Right lobe of liver (tissue), 6 donors: ENCODE data around the gene MRPL36. TPM values are rescaled to one million over a fixed set of nuclear protein-coding genes. Genes with fewer than 3 reads are reported as not detected.
"Not testable (repeated sequence)": the region's sequence is repeated elsewhere in the genome, so short reads cannot be mapped to it uniquely, and the experiment has no call there.

ENCODE experiments used
- ATAC-seq, 4 donors: fragments of 200-7000 bp; cut with Tn5 transposase; one replicate each; pipeline ENCODE4 v1.9.1; 2020; ENCODE audit warnings: mild to moderate bottlenecking in 4 of 4, moderate library complexity in 4 of 4
- DNase-seq, 3 donors: peaks; one replicate each; pipeline ENCODE4 v3.0.0-alpha.2; 2020
- H3K27ac ChIP-seq, 3 donors: fragments of 200-600 bp; one replicate each; pipeline ENCODE4 v1.8.0; 2022
- H3K27me3 ChIP-seq, 2 donors: fragments of 200-600 bp; one replicate each; pipeline ENCODE4 v1.8.0; 2022
- H3K36me3 ChIP-seq, 4 donors: fragments of 200-600 bp; sonication (generic) in 1 of 4; one replicate each; pipeline versions ENCODE4 v1.5.1 to v1.8.0; 2017 to 2022; ENCODE audit warnings: control low read depth in 1 of 4
- H3K4me1 ChIP-seq, 4 donors: fragments of 200-600 bp; sonication (generic) in 1 of 4; one replicate each; pipeline versions ENCODE4 v1.5.1 to v1.8.0; 2017 to 2022; ENCODE audit warnings: control low read depth in 1 of 4
- H3K4me3 ChIP-seq, 3 donors: fragments of 200-600 bp; one replicate each; pipeline ENCODE4 v1.8.0; 2022
- H3K9me3 ChIP-seq, 4 donors: fragments of 200-600 bp; sonication (generic) in 1 of 4; one replicate each; pipeline versions ENCODE4 v1.5.1 to v1.8.0; 2017 to 2022; ENCODE audit warnings: control low read depth in 1 of 4
- POLR2A ChIP-seq: fragments of 450-650 bp; IDR thresholded peaks from one replicate; pipeline ENCODE4 v1.6.1; 2017; ENCODE audit warnings: antibody characterized with exemption, mild to moderate bottlenecking
- WGBS: methylation state at CpG from one replicate; pipeline ENCODE4 v1.1.6; 2018; ENCODE audit warnings: low coverage, low lambda C conversion rate; ENCODE audit not compliant: insufficient coverage; ENCODE audit errors: missing lambda C conversion rate; 5-methylcytosine and 5-hydroxymethylcytosine counted together
- intact Hi-C, 2 donors: fragments of 100-400 bp; cut with DNase I; formaldehyde crosslinking; loops; one replicate each; pipeline versions ENCODE4 v1.11.2 to v1.14.1; 2022
- total RNA-seq, 6 experiments: library from RNA; depleted of rRNA in 2 of 6; stranded (reverse); fragments of >200 nt in 2 of 6; fragmentation: NEBNext Ultra II Directional in 3 of 6; extraction: Animal tissue kit (Norgen Biotek cat#: 25700) in 3 of 6; gene quantifications; one replicate each; pipeline versions ENCODE4 v1.1.0 to v1.2.4, GENCODE V29; 2016 to 2023
- TF ChIP-seq, protein P1 (sequence below), 4 donors: fragments of 200-600 bp in 3 of 4; fragments of 450-650 bp in 1 of 4; IDR thresholded peaks; one replicate each; pipeline versions ENCODE4 v1.5.1 to v1.8.0; 2016 to 2022; ENCODE audit warnings: antibody characterized with exemption in 4 of 4, mild to moderate bottlenecking in 2 of 4
- donor health status: DM: no; HTN: yes; CAD: no.
- donor health status: DM: no; HTN: no; CAD: no.
- donor health status: DM: no; HTN: no; CAD: no.
- donor health status: DM: no; HTN: yes; CAD: no.
- donor health status: DM: no; HTN: yes; CAD: no.

MRPL36 gene
- total RNA-seq, 6 experiments from 2014 or later: 30.7 to 40.0 (median 35.5) TPM

DNA sequence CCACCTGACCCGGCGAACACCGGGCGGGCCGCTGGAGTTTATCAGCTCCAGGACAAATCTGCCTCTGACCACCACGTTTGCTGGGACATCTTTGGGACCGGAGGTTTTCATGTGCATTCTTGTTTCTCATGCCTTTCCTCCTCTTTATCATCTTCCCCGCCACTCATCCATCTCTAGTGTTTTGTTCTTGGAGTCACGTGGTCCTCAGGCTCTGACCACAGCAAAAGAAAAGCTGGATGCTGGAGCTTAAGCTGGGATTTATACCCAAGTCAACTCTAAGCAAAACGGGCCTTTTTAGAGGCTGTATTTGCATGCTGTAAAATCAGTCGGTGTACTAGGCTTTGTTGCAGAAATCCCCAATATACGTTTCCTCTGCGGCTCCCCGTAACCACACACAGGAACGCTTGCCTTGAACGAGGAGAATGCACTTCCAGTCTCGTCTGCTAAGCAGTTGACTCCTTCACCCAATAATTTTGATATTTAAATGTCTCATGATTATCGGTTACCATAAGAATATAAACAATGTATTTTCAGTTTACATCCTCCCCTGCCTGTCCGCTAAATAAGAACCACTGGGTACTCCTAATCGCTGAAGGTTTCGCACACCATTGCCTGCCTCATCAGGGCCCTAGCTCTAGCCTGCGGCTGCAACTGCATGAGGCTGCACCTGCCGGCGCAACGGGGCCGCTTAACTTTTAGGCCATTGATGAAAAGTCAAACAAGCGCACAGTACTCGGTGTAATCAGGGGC lies 1.0 kb upstream of the MRPL36 start:
- Histone ChIP-seq H3K27me3 (no peaks in the 10 kb centered on the region), H3K9me3 (no peaks in the 10 kb centered on the region), H3K4me1 (peaks cover 0 to 14% (median 6%) of the 10 kb centered on the region in 4 donors), H3K27ac (peak overlapping the region; percentile 61 to 83 (median 71)), H3K36me3 (peaks cover 0 to 48% (median 16%) of the 10 kb centered on the region in 4 donors), H3K4me3 (peak overlapping the region; percentile 95 to 98 (median 97))
- no peak for DNase-seq
- ATAC-seq: peak; percentile 31 to 42 (median 42)
- intact Hi-C loops: no loop called here
- WGBS: under 1% methylated on average over 25 of the region's 28 CpGs
- no peak for TF ChIP-seq POLR2A
- TF ChIP-seq, protein P1, sequence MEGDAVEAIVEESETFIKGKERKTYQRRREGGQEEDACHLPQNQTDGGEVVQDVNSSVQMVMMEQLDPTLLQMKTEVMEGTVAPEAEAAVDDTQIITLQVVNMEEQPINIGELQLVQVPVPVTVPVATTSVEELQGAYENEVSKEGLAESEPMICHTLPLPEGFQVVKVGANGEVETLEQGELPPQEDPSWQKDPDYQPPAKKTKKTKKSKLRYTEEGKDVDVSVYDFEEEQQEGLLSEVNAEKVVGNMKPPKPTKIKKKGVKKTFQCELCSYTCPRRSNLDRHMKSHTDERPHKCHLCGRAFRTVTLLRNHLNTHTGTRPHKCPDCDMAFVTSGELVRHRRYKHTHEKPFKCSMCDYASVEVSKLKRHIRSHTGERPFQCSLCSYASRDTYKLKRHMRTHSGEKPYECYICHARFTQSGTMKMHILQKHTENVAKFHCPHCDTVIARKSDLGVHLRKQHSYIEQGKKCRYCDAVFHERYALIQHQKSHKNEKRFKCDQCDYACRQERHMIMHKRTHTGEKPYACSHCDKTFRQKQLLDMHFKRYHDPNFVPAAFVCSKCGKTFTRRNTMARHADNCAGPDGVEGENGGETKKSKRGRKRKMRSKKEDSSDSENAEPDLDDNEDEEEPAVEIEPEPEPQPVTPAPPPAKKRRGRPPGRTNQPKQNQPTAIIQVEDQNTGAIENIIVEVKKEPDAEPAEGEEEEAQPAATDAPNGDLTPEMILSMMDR (IDR thresholded peaks at IDR 0.05): no peak

DNA sequence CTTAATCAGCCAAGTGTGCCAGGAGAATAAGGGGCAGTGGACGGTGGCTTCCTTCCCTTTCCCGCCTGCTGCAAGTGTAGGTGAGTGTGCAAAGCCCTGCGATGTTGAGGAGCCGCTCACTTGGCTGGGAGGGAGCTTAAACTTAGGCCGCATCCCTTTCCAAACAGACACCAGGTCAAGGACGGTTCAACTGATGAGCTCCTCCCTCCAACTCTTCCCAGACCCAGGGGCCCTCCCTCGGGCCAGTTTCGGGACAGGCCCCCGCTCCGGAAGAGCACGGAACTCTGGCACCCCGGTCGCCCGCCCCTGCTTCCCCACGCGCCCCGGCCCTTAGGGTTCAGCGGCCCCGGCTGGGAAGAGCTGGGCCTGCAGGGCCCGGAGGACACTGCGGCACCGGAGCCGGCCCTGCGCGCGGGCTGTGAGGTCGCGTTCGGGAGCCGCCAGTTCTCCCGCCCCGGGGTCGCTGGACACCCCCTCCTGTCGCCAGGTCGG lies 481 bp downstream of the MRPL36 start:
- Histone ChIP-seq H3K4me3 (peak overlapping the region; percentile 95 to 98 (median 97)), H3K27ac (peak overlapping the region; percentile 61 to 83 (median 65)), H3K4me1 (peaks cover 0 to 14% (median 6%) of the 10 kb centered on the region in 4 donors), H3K27me3 (no peaks in the 10 kb centered on the region), H3K9me3 (no peaks in the 10 kb centered on the region), H3K36me3 (peaks cover 0 to 33% (median 13%) of the 10 kb centered on the region in 4 donors)
- no peak for TF ChIP-seq POLR2A
- TF ChIP-seq, protein P1 (IDR thresholded peaks at IDR 0.05): no peak
- DNase-seq (peak in 2 of 3 donors; percentile 68 to 69), ATAC-seq (peak; percentile 47 to 63 (median 56))
- intact Hi-C loops: no loop called here
- WGBS: 2% methylated on average over 11 of the region's 35 CpGs

DNA sequence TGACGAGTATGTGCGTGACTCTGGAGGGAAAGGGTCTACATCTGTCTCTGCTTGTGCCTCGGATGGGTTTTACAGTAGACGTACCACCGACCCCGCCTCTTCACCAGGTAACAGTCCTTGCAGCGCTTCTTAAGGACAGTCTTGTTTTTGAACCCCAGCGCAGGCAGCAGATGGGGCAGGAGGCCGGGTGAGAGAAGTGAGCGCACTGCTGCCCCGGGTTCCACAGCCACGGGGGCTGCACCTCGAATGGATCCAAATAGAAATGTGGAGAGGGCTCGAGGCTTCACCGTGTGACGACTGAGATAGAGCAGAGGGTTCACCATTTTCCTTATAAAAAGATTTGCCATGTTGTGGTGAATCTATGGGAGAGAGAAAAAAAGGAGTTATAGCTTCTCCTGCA lies 1.0 kb downstream of the MRPL36 start:
- H3K9me3 ChIP-seq, ATAC-seq, intact Hi-C loops, H3K27me3 ChIP-seq, DNase-seq: not testable (repeated sequence)
- H3K27ac ChIP-seq: peak overlapping the region in 1 of 3 donors; percentile 61
- peaks cover 0 to 27% (median 11%) of the 10 kb centered on the region in 4 donors for H3K36me3 ChIP-seq
- peaks cover 0 to 14% (median 6%) of the 10 kb centered on the region in 4 donors for H3K4me1 ChIP-seq
- WGBS: 81% methylated on average over 13 of the region's 16 CpGs
- peak overlapping the region; percentile 95 to 98 (median 97) for H3K4me3 ChIP-seq

DNA sequence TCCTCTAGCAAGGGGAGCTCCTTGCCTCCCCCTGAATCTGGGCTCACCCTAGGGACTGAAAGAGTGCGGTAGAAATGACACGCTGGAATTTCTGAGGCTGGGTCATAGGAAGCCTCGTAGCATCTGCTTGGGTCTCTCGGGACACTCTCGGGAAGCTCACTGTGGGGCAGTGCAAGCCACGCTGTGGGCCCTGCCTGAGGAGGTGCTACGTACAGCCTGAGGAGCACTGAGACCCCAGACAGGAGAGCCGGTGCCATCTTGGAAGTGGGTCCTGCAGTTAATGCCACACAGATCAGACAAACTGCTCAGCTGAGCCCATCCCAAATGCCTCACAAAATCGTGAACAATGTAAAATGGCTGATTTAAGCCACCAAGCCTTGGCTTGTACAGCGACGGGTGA lies 1.8 kb downstream of the MRPL36 start:
- peak in 1 of 3 donors; percentile 24 for DNase-seq
- Histone ChIP-seq H3K36me3 (peaks cover 0 to 20% (median 7%) of the 10 kb centered on the region in 4 donors), H3K4me1 (peaks cover 0 to 14% (median 6%) of the 10 kb centered on the region in 4 donors), H3K9me3 (no peaks in the 10 kb centered on the region), H3K27me3 (no peaks in the 10 kb centered on the region), H3K4me3 (no peak overlapping the region), H3K27ac (no peak overlapping the region)
- ATAC-seq: no peak
- intact Hi-C loops: no loop called here
- no CpG with 5 or more reads among the region's 11 CpGs for WGBS
- TF ChIP-seq POLR2A: no peak
- TF ChIP-seq, protein P1 (IDR thresholded peaks at IDR 0.05): no peak
